ENCODE results near the gene CHST14.

The CHST14 gene

DNA sequence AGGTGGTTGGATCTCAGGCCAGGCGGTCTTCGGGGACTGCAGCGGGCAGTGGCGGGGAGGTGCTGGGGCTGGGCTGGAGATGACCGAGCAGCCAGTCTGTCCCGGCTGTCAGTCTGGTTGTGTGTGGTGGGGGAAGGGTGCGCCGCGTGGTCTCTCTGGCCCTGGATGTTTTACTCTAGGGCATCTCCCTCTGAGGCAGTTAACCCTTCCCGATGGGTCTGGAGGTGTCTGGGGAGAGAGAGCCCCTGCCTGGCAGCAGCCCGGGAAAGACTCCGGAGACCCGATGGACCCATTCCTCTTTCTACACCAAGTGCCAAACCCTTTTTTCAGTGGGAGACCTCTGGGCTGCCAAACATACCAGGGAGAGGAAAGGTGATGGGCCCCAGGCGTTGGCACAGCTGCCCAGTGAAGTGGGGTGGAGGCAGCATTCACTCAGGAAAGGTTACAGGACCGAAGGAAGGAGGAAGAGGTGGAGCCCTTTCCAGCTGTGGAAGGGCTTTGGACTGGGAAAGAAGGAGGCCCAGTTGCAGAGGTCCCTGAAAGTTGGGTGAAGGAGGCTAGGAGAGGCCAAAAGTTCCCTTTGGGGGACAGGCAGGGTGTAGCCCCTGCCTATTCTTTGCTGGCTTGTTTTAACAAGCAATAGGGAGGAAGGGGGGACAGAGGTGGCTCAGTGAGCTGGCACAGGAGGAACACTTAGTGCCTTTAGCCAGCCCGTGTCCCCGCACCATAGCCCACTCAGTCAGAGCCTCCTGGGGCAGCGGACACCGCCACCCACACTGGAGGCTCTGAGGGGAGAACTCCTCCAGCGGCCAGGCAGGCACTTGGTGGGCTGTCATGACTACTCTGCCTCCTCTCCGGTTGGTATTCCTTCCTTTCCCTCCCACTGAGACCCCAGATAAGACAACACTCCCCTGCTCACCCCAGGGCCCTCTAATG, 32.8 kb upstream of the CHST14 start:
- no peaks in the 10 kb centered on the region for H3K36me3 ChIP-seq (ENCODE audit: control insufficient read depth, low read length)
- H3K4me1 ChIP-seq (ENCODE audit: control insufficient read depth, low read length), result peaks cover 34% of the 10 kb centered on the region
- no peaks in the 10 kb centered on the region for H3K9me3 ChIP-seq (ENCODE audit: control insufficient read depth, insufficient read depth, low read length)
- H3K79me2 ChIP-seq (ENCODE audit: control insufficient read depth, low read length), result peaks cover 18% of the 10 kb centered on the region
- H3K9me2 ChIP-seq (replicated peaks; ENCODE audit: control insufficient read depth, low read length), result no peaks in the 10 kb centered on the region
- peaks cover 78% of the 10 kb centered on the region for H3K27me3 ChIP-seq (ENCODE audit: control insufficient read depth, low read length)
- H3F3A ChIP-seq (ENCODE audit: control insufficient read depth, insufficient read depth), result no peaks in the 10 kb centered on the region
- no peak overlapping the region for H3K4me2 ChIP-seq (ENCODE audit: low read length)
- no peak overlapping the region for H3K27ac ChIP-seq (ENCODE audit: low read depth, low read length)
- H3K4me3 ChIP-seq (ENCODE audit: low read length), result no peak overlapping the region
- H4K20me1 ChIP-seq (ENCODE audit: control insufficient read depth, insufficient read depth, low read depth, low read length), result peaks cover 5% of the 10 kb centered on the region
- no peak for TF ChIP-seq CTCF (IDR thresholded peaks at IDR 0.05; ENCODE audit: low read depth, low read length, poor library complexity, severe bottlenecking)
- TF ChIP-seq EZH2phosphoT487 (IDR thresholded peaks at IDR 0.05; ENCODE audit: borderline replicate concordance, low read length), result no peak; the same call in 1 of the 2 replicates

- H3K9me2 ChIP-seq (replicated peaks; ENCODE audit: control insufficient read depth, low read length), result no peaks in the 10 kb centered on the region
- H3K27ac ChIP-seq (ENCODE audit: low read depth, low read length), result no peak overlapping the region
- TF ChIP-seq EZH2phosphoT487 (IDR thresholded peaks at IDR 0.05; ENCODE audit: borderline replicate concordance, low read length), result no peak
- no peak for TF ChIP-seq CTCF (IDR thresholded peaks at IDR 0.05; ENCODE audit: low read depth, low read length, poor library complexity, severe bottlenecking)
- peaks cover 6% of the 10 kb centered on the region for H4K20me1 ChIP-seq (ENCODE audit: control insufficient read depth, insufficient read depth, low read depth, low read length)
- no peak overlapping the region for H3K4me3 ChIP-seq (ENCODE audit: low read length)
- peaks cover 34% of the 10 kb centered on the region for H3K4me1 ChIP-seq (ENCODE audit: control insufficient read depth, low read length)
- H3K4me2 ChIP-seq (ENCODE audit: low read length), result no peak overlapping the region
- no peaks in the 10 kb centered on the region for H3K36me3 ChIP-seq (ENCODE audit: control insufficient read depth, low read length)
- no peaks in the 10 kb centered on the region for H3K9me3 ChIP-seq (ENCODE audit: control insufficient read depth, insufficient read depth, low read length)
- no peaks in the 10 kb centered on the region for H3F3A ChIP-seq (ENCODE audit: control insufficient read depth, insufficient read depth)
- H3K79me2 ChIP-seq (ENCODE audit: control insufficient read depth, low read length), result peaks cover 25% of the 10 kb centered on the region
- H3K27me3 ChIP-seq (ENCODE audit: control insufficient read depth, low read length), result peaks cover 72% of the 10 kb centered on the region
Measured at GRCh38 chr15:40438712-40439111, 32.1 kb upstream of the CHST14 start.

DNA sequence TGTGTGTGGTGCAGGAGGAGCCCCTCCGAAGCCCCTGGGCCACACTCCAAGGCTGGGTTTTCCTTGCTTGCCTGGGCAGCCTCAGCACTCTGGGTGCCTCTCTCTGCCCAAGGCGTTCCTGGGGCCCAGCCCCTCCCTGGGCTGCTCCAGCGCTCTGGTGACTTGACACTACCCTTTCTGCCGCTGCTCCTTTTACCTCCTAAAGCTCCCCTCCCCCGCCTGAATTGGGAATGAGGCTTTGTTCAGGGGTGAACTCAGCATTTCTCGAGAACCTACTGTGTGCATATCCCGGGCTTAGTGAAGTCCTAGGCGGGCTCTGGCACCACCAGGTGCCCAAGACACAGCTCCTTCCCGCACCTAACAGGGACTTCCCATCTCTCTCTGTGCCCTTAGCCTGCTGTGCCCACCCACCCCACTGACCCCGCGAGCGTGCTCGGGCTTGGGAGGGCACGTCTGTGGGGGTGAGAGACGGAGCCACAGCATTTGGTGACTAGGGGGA, 31.3 kb upstream of the CHST14 start:
- Histone ChIP-seq H3K36me3 (ENCODE audit: control insufficient read depth, low read length) (no peaks in the 10 kb centered on the region), H3K4me1 (ENCODE audit: control insufficient read depth, low read length) (peaks cover 34% of the 10 kb centered on the region), H3K27ac (ENCODE audit: low read depth, low read length) (no peak overlapping the region), H3K9me3 (ENCODE audit: control insufficient read depth, insufficient read depth, low read length) (no peaks in the 10 kb centered on the region), H3K4me3 (ENCODE audit: low read length) (peak overlapping the region; percentile 73), H3K79me2 (ENCODE audit: control insufficient read depth, low read length) (peaks cover 33% of the 10 kb centered on the region), H4K20me1 (ENCODE audit: control insufficient read depth, insufficient read depth, low read depth, low read length) (peaks cover 6% of the 10 kb centered on the region), H3F3A (ENCODE audit: control insufficient read depth, insufficient read depth) (no peaks in the 10 kb centered on the region), H3K9me2 (replicated peaks; ENCODE audit: control insufficient read depth, low read length) (no peaks in the 10 kb centered on the region), H3K27me3 (ENCODE audit: control insufficient read depth, low read length) (peaks cover 64% of the 10 kb centered on the region), H3K4me2 (ENCODE audit: low read length) (peak overlapping the region; percentile 86)
- TF ChIP-seq EZH2phosphoT487 (IDR thresholded peaks at IDR 0.05; ENCODE audit: borderline replicate concordance, low read length), result no peak
- no peak for TF ChIP-seq CTCF (IDR thresholded peaks at IDR 0.05; ENCODE audit: low read depth, low read length, poor library complexity, severe bottlenecking)

Measured in DOHH2 (cell line).